CD14-positive monocyte (primary cell): ENCODE data around the gene NCDN. TPM values are rescaled to one million over a fixed set of nuclear protein-coding genes. Genes with fewer than 3 reads are reported as not detected.

Experiments used
- DNase-seq, 3 donors: peaks; one replicate each; pipeline ENCODE4 v3.0.0-alpha.2; 2011 to 2022
- H2AFZ ChIP-seq: 2 replicates; pipeline ENCODE4 v1.6.0; 2012; ENCODE audit warnings: mild to moderate bottlenecking, low read depth, low read length, inconsistent platforms; ENCODE audit not compliant: insufficient read depth, poor library complexity, severe bottlenecking
- H3K27ac ChIP-seq, 2 donors: 1 replicate in 1 of 2; 2 replicates in 1 of 2; pipeline ENCODE4 v1.5.1; 2012 to 2013; ENCODE audit warnings: low read length in 2 of 2, control low read depth in 1 of 2, inconsistent platforms in 1 of 2, low read depth in 1 of 2, mild to moderate bottlenecking in 1 of 2
- H3K27me3 ChIP-seq, 2 donors: one replicate each; pipeline versions ENCODE4 v1.6.0 to v1.6.1; 2011 to 2013; ENCODE audit warnings: low read length in 2 of 2; ENCODE audit not compliant: control insufficient read depth in 2 of 2, insufficient read depth in 2 of 2
- H3K36me3 ChIP-seq, 2 donors: replicated peaks in 1 of 2; 1 replicate in 1 of 2; 2 replicates in 1 of 2; pipeline versions ENCODE4 v1.5.1 to v1.6.1; 2012 to 2013; ENCODE audit warnings: low read length in 2 of 2, control low read depth in 1 of 2, inconsistent platforms in 1 of 2, mild to moderate bottlenecking in 1 of 2; ENCODE audit not compliant: insufficient read depth in 2 of 2, control insufficient read depth in 1 of 2
- H3K4me1 ChIP-seq, 2 donors: 1 replicate in 1 of 2; 2 replicates in 1 of 2; pipeline versions ENCODE4 v1.5.1 to v1.6.1; 2012 to 2013; ENCODE audit warnings: low read length in 2 of 2, control low read depth in 1 of 2, inconsistent platforms in 1 of 2, mild to moderate bottlenecking in 1 of 2, moderate library complexity in 1 of 2; ENCODE audit not compliant: insufficient read depth in 2 of 2, control insufficient read depth in 1 of 2
- H3K4me2 ChIP-seq: replicated peaks from 2 replicates; pipeline ENCODE3; 2012; ENCODE audit warnings: low read length, moderate library complexity, mild to moderate bottlenecking; ENCODE audit not compliant: poor library complexity, severe bottlenecking; ENCODE audit errors: extremely low read depth
- H3K4me3 ChIP-seq, 3 experiments: fragments of 200-600 bp in 1 of 3; sonication (generic) in 1 of 3; replicated peaks in 1 of 3; 1 replicate in 2 of 3; 2 replicates in 1 of 3; pipeline ENCODE4 v1.5.1; 2011 to 2013; ENCODE audit warnings: low read length in 3 of 3, mild to moderate bottlenecking in 3 of 3, control low read depth in 2 of 3, low read depth in 2 of 3, inconsistent platforms in 1 of 3, moderate library complexity in 1 of 3
- H3K79me2 ChIP-seq: 2 replicates; pipeline ENCODE4 v1.6.0; 2012; ENCODE audit warnings: mild to moderate bottlenecking, control low read depth, inconsistent platforms, low read length, moderate library complexity; ENCODE audit not compliant: insufficient read depth
- H3K9ac ChIP-seq: 2 replicates; pipeline ENCODE4 v1.6.0; 2017; ENCODE audit warnings: low read length, mild to moderate bottlenecking; ENCODE audit not compliant: insufficient read depth, poor library complexity, severe bottlenecking
- H3K9me3 ChIP-seq, 2 donors: replicated peaks in 1 of 2; 1 replicate in 1 of 2; 2 replicates in 1 of 2; pipeline versions ENCODE4 v1.5.1 to v1.6.1; 2012 to 2013; ENCODE audit warnings: low read length in 2 of 2, control low read depth in 1 of 2; ENCODE audit not compliant: control insufficient read depth in 1 of 2, insufficient read depth in 1 of 2
- H4K20me1 ChIP-seq: 2 replicates; pipeline ENCODE4 v1.6.0; 2012; ENCODE audit warnings: mild to moderate bottlenecking, low read length, control low read depth, moderate library complexity; ENCODE audit not compliant: insufficient read depth
- H3K27ac Mint-ChIP-seq, 7 donors: one replicate each; pipeline ENCODE4 v1.8.0; 2020; ENCODE audit warnings: mild to moderate bottlenecking in 7 of 7, mixed read lengths in 7 of 7, moderate library complexity in 6 of 7, inconsistent platforms in 2 of 7
- H3K27me3 Mint-ChIP-seq, 3 donors: one replicate each; pipeline ENCODE4 v1.8.0; 2021 to 2022; ENCODE audit warnings: low read depth in 3 of 3, mild to moderate bottlenecking in 3 of 3, mixed read lengths in 3 of 3, moderate library complexity in 3 of 3, inconsistent platforms in 1 of 3
- H3K36me3 Mint-ChIP-seq, 2 donors: one replicate each; pipeline ENCODE4 v1.8.0; 2020; ENCODE audit warnings: mixed read lengths in 2 of 2, inconsistent platforms in 1 of 2, mild to moderate bottlenecking in 1 of 2
- H3K4me1 Mint-ChIP-seq: one replicate; pipeline ENCODE4 v1.8.0; 2020; ENCODE audit warnings: mild to moderate bottlenecking, mixed read lengths
- H3K4me3 Mint-ChIP-seq, 2 donors: one replicate each; pipeline ENCODE4 v1.8.0; 2020; ENCODE audit warnings: mild to moderate bottlenecking in 2 of 2, mixed read lengths in 2 of 2, moderate library complexity in 1 of 2
- H3K9me3 Mint-ChIP-seq, 7 donors: one replicate each; pipeline ENCODE4 v1.8.0; 2020 to 2022; ENCODE audit warnings: mixed read lengths in 7 of 7, mild to moderate bottlenecking in 6 of 7, moderate library complexity in 6 of 7, inconsistent platforms in 2 of 7
- WGBS: methylation state at CpG from one replicate; pipeline ENCODE4 v1.1.5; 2013; ENCODE audit warnings: missing lambda C conversion rate; ENCODE audit not compliant: insufficient coverage; 5-methylcytosine and 5-hydroxymethylcytosine counted together
- intact Hi-C, 2 donors: fragments of 100-400 bp; cut with micrococcal nuclease; formaldehyde crosslinking; loops; one replicate each; pipeline versions ENCODE4 v1.15.0 to v1.15.1; 2023
- polyA plus RNA-seq, 3 donors: library from polyadenylated mRNA; depleted of rRNA in 1 of 3; unstranded in 2 of 3; stranded (reverse) in 1 of 3; fragments of 300-500 nt in 2 of 3; fragments of >200 nt in 1 of 3; fragmentation: Illumina TruSeq in 2 of 3; gene quantifications; 1 replicate in 2 of 3; 2 replicates in 1 of 3; pipeline ENCODE4 v1.2.3, GENCODE V29; 2012 to 2021
- TF ChIP-seq, protein P1 (sequence below): fragments of 200-600 bp; IDR thresholded peaks from one replicate; pipeline ENCODE4 v1.8.0; 2022; ENCODE audit warnings: antibody characterized with exemption, mild to moderate bottlenecking

NCDN gene
- polyA plus RNA-seq, 3 donors: 5.0 to 7.9 (median 7.0) TPM

- Mint-ChIP-seq H3K36me3 (peaks cover 30 to 41% of the 10 kb centered on the region in 2 donors), H3K9me3 (peaks cover 0 to 2% (median 0%) of the 10 kb centered on the region in 7 donors), H3K27me3 (no peaks in the 10 kb centered on the region), H3K4me3 (no peak overlapping the region), H3K4me1 (peaks cover 42% of the 10 kb centered on the region), H3K27ac (no peak overlapping the region)
- Histone ChIP-seq H3K4me3 (no peak overlapping the region), H3K36me3 (peaks cover 2 to 42% of the 10 kb centered on the region in 2 donors), H3K9ac (no peak overlapping the region), H3K4me2 (no peak overlapping the region), H2AFZ (no peak overlapping the region), H3K79me2 (peaks cover 78% of the 10 kb centered on the region), H3K9me3 (no peaks in the 10 kb centered on the region), H3K27me3 (no peaks in the 10 kb centered on the region), H3K27ac (no peak overlapping the region), H4K20me1 (peaks cover 13% of the 10 kb centered on the region), H3K4me1 (peaks cover 42 to 43% of the 10 kb centered on the region in 2 donors)
- TF ChIP-seq, protein P1, sequence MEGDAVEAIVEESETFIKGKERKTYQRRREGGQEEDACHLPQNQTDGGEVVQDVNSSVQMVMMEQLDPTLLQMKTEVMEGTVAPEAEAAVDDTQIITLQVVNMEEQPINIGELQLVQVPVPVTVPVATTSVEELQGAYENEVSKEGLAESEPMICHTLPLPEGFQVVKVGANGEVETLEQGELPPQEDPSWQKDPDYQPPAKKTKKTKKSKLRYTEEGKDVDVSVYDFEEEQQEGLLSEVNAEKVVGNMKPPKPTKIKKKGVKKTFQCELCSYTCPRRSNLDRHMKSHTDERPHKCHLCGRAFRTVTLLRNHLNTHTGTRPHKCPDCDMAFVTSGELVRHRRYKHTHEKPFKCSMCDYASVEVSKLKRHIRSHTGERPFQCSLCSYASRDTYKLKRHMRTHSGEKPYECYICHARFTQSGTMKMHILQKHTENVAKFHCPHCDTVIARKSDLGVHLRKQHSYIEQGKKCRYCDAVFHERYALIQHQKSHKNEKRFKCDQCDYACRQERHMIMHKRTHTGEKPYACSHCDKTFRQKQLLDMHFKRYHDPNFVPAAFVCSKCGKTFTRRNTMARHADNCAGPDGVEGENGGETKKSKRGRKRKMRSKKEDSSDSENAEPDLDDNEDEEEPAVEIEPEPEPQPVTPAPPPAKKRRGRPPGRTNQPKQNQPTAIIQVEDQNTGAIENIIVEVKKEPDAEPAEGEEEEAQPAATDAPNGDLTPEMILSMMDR: no peak
- WGBS: no CpG with 5 or more reads among the region's 1 CpG
- intact Hi-C loops: no loop called here
- DNase-seq: no peak
Measured at GRCh38 chr1:35537806-35538205, 19.8 kb upstream of the NCDN start.

DNA sequence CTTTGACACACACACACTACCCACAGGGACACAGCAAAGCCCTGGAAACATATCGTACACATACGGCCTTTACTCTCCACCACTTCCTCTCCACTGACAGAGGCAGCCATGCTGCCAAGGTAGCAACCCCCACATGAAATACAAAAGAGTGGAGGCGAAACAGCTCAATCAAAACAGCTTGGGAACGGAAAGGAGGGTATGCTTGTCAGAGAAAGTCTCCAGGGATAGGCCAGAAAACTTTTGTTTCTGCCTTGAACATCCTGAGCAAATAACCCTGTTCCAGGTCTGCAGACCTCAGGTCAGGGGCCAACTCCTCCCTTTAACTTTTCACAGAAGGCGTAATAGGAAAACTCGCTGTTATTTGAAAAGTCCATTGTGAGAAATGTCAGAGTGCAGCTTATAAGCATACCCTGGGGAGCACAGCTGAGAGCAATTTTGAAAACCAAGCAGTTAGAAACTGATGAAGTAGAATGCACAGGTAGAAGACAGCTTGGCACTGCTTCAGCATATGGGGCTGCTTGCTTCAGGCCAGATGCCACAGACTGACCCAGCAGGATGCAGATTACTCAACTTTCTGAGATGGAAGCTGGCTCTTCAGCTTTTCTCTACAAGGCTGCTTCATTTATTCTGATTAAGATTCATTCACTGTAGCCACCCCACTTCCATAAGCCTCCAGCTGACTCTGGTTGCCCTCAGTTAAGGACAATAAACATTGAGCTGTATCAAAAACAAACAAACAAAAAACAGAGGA lies 18.4 kb upstream of the NCDN start:
- H3K36me3 ChIP-seq: peaks cover 2 to 31% of the 10 kb centered on the region in 2 donors
- peaks cover 22 to 35% of the 10 kb centered on the region in 2 donors for H3K36me3 Mint-ChIP-seq
- no peaks in the 10 kb centered on the region for H3K27me3 ChIP-seq
- no peaks in the 10 kb centered on the region for H3K9me3 ChIP-seq
- WGBS: 89% methylated on average over 3 of the region's 6 CpGs
- H3K9me3 Mint-ChIP-seq: peaks cover 0 to 2% (median 0%) of the 10 kb centered on the region in 7 donors
- peak overlapping the region; percentile 53 to 73 for H3K4me3 Mint-ChIP-seq
- intact Hi-C loops: no loop called here
- peaks cover 53% of the 10 kb centered on the region for H3K4me1 Mint-ChIP-seq
- H3K4me3 ChIP-seq: peak overlapping the region in 1 of 3 experiments; percentile 5
- H3K79me2 ChIP-seq: peaks cover 81% of the 10 kb centered on the region
- H3K27me3 Mint-ChIP-seq: no peaks in the 10 kb centered on the region
- peak overlapping the region; percentile 62 to 82 for H3K27ac ChIP-seq
- H3K4me2 ChIP-seq: peak overlapping the region; percentile 4
- DNase-seq: peak in 1 of 3 donors; percentile 21
- H2AFZ ChIP-seq: peak overlapping the region; percentile 37
- peaks cover 48 to 52% of the 10 kb centered on the region in 2 donors for H3K4me1 ChIP-seq
- H3K9ac ChIP-seq: no peak overlapping the region
- peak overlapping the region; percentile 85 to 95 (median 92) for H3K27ac Mint-ChIP-seq
- H4K20me1 ChIP-seq: peaks cover 17% of the 10 kb centered on the region
- TF ChIP-seq, protein P1: no peak
